HepG2 (cell line): ENCODE measurements around the gene TCAIM. TPM values are rescaled to one million over a fixed set of nuclear protein-coding genes. Genes with fewer than 3 reads are reported as not detected.

ENCODE experiments used
- LCORL ChIP-seq, 2 experiments: fragments of 450-650 bp in 1 of 2; sonication (generic) in 1 of 2; formaldehyde crosslinking in 1 of 2; IDR thresholded peaks; 2 replicates each; pipeline versions ENCODE4 v1.5.0 to v1.6.1; 2017 to 2020; ENCODE audit warnings: antibody characterized with exemption in 1 of 2, missing genetic modification reagents in 1 of 2
- MXD4 ChIP-seq: IDR thresholded peaks from 2 replicates; pipeline ENCODE4 v1.6.1; 2016; ENCODE audit warnings: mild to moderate bottlenecking, missing biosample characterization, missing genetic modification reagents
- TEAD3 ChIP-seq: optimal IDR thresholded peaks from 2 replicates; pipeline ENCODE3; 2016; ENCODE audit warnings: borderline replicate concordance
- ZNF335 ChIP-seq: sonication (generic); formaldehyde crosslinking; IDR thresholded peaks from 2 replicates; pipeline ENCODE4 v1.4.0; 2020; ENCODE audit warnings: missing genetic modification reagents
- ZNF609 ChIP-seq: sonication (generic); formaldehyde crosslinking; IDR thresholded peaks from 2 replicates; pipeline ENCODE4 v1.4.0; 2020; ENCODE audit warnings: mild to moderate bottlenecking, missing genetic modification reagents, borderline replicate concordance
- polyA plus RNA-seq, 8 experiments: library from polyadenylated mRNA; depleted of rRNA in 3 of 8; stranded (reverse) in 7 of 8; unstranded in 1 of 8; fragments of >200 nt; fragmentation: Illumina TruSeq in 4 of 8; extraction: Trizol in 4 of 8; gene quantifications; 2 replicates each; pipeline versions ENCODE4 v1.2.1 to v1.2.3, GENCODE V29; 2011 to 2016; ENCODE audit warnings: low read depth in 4 of 8, missing spikeins in 1 of 8, mixed read lengths in 1 of 8; ENCODE audit not compliant: insufficient read depth in 1 of 8
- total RNA-seq, 5 experiments: library from RNA; depleted of rRNA; stranded (reverse); fragments of >200 nt; fragmentation: Illumina TruSeq; extraction: Trizol; gene quantifications; 2 replicates each; pipeline ENCODE4 v1.2.3, GENCODE V29; 2016; ENCODE audit warnings: low read depth in 1 of 5
- TF ChIP-seq, protein P1 (sequence below): sonication (generic); formaldehyde crosslinking; IDR thresholded peaks from 2 replicates; pipeline ENCODE4 v1.4.0; 2020; ENCODE audit warnings: missing genetic modification reagents, mild to moderate bottlenecking, borderline replicate concordance

The TCAIM gene
- total and polyA plus RNA-seq, 2 of the 13 experiments (the other 11 are each of a cell fraction or from before 2014, with no cell fraction given): 16.9 to 22.6 TPM

DNA sequence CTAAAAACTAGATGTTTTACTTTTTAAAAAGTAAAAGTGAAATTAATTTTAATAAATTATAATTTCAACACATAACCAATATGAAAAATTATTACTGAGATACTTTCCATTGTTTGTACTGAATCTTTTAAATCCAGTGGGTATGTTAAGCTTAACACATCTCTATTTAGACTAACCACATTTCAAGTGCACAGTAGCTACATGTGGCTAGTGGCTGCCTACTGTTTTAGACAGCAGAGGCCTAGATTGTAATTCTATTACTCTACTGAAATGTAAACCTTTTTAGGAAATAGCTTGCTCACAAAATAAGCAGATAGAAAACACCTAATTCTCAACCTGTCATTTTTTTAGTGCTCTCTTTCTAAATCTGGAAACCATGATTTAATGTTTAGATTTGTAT, 4.9 kb downstream of the TCAIM start (continued):
- TF ChIP-seq ZNF609 (CRISPR knock-in tag) (no peak), LCORL (IDR thresholded peaks at IDR 0.05) (no peak), LCORL (CRISPR knock-in tag; IDR thresholded peaks at IDR 0.05) (no peak), TEAD3 (CRISPR knock-in tag) (no peak), ZNF335 (CRISPR knock-in tag) (no peak), MXD4 (no peak)
- TF ChIP-seq, protein P1, sequence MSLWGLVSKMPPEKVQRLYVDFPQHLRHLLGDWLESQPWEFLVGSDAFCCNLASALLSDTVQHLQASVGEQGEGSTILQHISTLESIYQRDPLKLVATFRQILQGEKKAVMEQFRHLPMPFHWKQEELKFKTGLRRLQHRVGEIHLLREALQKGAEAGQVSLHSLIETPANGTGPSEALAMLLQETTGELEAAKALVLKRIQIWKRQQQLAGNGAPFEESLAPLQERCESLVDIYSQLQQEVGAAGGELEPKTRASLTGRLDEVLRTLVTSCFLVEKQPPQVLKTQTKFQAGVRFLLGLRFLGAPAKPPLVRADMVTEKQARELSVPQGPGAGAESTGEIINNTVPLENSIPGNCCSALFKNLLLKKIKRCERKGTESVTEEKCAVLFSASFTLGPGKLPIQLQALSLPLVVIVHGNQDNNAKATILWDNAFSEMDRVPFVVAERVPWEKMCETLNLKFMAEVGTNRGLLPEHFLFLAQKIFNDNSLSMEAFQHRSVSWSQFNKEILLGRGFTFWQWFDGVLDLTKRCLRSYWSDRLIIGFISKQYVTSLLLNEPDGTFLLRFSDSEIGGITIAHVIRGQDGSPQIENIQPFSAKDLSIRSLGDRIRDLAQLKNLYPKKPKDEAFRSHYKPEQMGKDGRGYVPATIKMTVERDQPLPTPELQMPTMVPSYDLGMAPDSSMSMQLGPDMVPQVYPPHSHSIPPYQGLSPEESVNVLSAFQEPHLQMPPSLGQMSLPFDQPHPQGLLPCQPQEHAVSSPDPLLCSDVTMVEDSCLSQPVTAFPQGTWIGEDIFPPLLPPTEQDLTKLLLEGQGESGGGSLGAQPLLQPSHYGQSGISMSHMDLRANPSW (CRISPR knock-in tag): no peak
